HG02623 (cell line): ENCODE data around the gene MAST3.
"Not testable (repeated sequence)": the region's sequence is repeated elsewhere in the genome, so short reads cannot be mapped to it uniquely, and the experiment has no call there.

Experiments
- ATAC-seq: cut with Tn5 transposase; IDR thresholded peaks from one replicate; pipeline ENCODE4 v1.9.1; 2021; ENCODE audit warnings: moderate library complexity; ENCODE audit not compliant: unreplicated experiment

Gene MAST3

GRCh38 chr19:18156841-18157464 is 59.4 kb downstream of the MAST3 start:
- ATAC-seq = no peak

- no peak for ATAC-seq
Observed at GRCh38 chr19:18157465-18158063, 60.0 kb downstream of the MAST3 start.

GRCh38 chr19:18158467-18158866 is 60.9 kb downstream of the MAST3 start:
- no peak for ATAC-seq

- not testable (repeated sequence) for ATAC-seq
Observed at GRCh38 chr19:18159059-18159616, 61.6 kb downstream of the MAST3 start.

GRCh38 chr19:18159810-18160209 is 62.2 kb downstream of the MAST3 start:
- no peak for ATAC-seq

GRCh38 chr19:18160493-18160970 is 63.0 kb downstream of the MAST3 start:
- ATAC-seq = no peak

- ATAC-seq = peak; percentile 69
Observed at GRCh38 chr19:18160971-18161635, 63.5 kb downstream of the MAST3 start.

GRCh38 chr19:18161636-18162002 is 64.0 kb downstream of the MAST3 start:
- no peak for ATAC-seq

GRCh38 chr19:18164072-18164471 is 66.5 kb downstream of the MAST3 start:
- no peak for ATAC-seq

- ATAC-seq = no peak
Observed at GRCh38 chr19:18165794-18166544, 68.4 kb downstream of the MAST3 start.

GRCh38 chr19:18167011-18167410 is 69.4 kb downstream of the MAST3 start:
- ATAC-seq = no peak

GRCh38 chr19:18167975-18168645 is 70.5 kb downstream of the MAST3 start:
- ATAC-seq = no peak

GRCh38 chr19:18168673-18169381 is 71.2 kb downstream of the MAST3 start:
- ATAC-seq = no peak

- no peak for ATAC-seq
Observed at GRCh38 chr19:18170714-18171255, 73.2 kb downstream of the MAST3 start.

GRCh38 chr19:18171605-18172327 is 74.2 kb downstream of the MAST3 start:
- ATAC-seq = no peak

- no peak for ATAC-seq
Observed at GRCh38 chr19:18172331-18173053, 74.9 kb downstream of the MAST3 start.

GRCh38 chr19:18173054-18173571 is 75.5 kb downstream of the MAST3 start:
- ATAC-seq = no peak

GRCh38 chr19:18173572-18174288 is 76.2 kb downstream of the MAST3 start, which contains the start of gene IFI30:
TSS of gene IFI30 (plus strand) at chr19:18173813. CDS start at chr19:18173842, 29 bp downstream.
- peak; percentile 44 for ATAC-seq
